ENCODE results near the gene ANKRD9. TPM values are rescaled to one million over a fixed set of nuclear protein-coding genes. Genes with fewer than 3 reads are reported as not detected.

ANKRD9 gene
- total RNA-seq, 1 experiment from 2014 or later: 29.8 TPM

- Histone ChIP-seq H3K4me1 (ENCODE audit: insufficient read depth, low read length) (no peaks in the 10 kb centered on the region), H3K27ac (ENCODE audit: insufficient read length, low read depth, low read length) (no peak overlapping the region), H2BK120ac (ENCODE audit: low read depth, low read length, poor library complexity, severe bottlenecking) (no peak overlapping the region), H4K20me1 (ENCODE audit: control insufficient read depth, insufficient read depth, insufficient read length) (no peaks in the 10 kb centered on the region), H2AK5ac (ENCODE audit: insufficient read length, low read length) (no peak overlapping the region), H3K56ac (ENCODE audit: insufficient read length, low read depth, low read length) (no peak overlapping the region), H3K79me1 (ENCODE audit: insufficient read depth, low read depth, low read length, poor library complexity, severe bottlenecking) (no peaks in the 10 kb centered on the region), H2BK12ac (ENCODE audit: insufficient read length, low read depth, low read length) (no peak overlapping the region), H3K4ac (ENCODE audit: low read depth, low read length) (no peak overlapping the region), H3K9me3 (ENCODE audit: control insufficient read depth, low read depth, low read length) (no peaks in the 10 kb centered on the region), H3K18ac (ENCODE audit: insufficient read length, low read depth, low read length) (no peak overlapping the region), H4K5ac (ENCODE audit: insufficient read length, low read depth, low read length) (no peak overlapping the region), H2BK15ac (ENCODE audit: low read depth, low read length) (no peak overlapping the region), H2BK20ac (ENCODE audit: low read depth, low read length, poor library complexity, severe bottlenecking) (no peak overlapping the region), H2BK5ac (ENCODE audit: insufficient read length, low read length) (no peak overlapping the region), H3K23me2 (ENCODE audit: insufficient read length, low read depth, low read length, poor library complexity, severe bottlenecking) (no peaks in the 10 kb centered on the region), H2AFZ (ENCODE audit: low read length) (no peak overlapping the region), H3K9ac (ENCODE audit: extremely low read depth, insufficient read length, low read length) (no peak overlapping the region), H3K14ac (ENCODE audit: insufficient read depth, low read length) (no peak overlapping the region), H4K8ac (replicated peaks; ENCODE audit: insufficient read length, low read depth, low read length) (no peak overlapping the region), H3T11ph (ENCODE audit: low read length) (no peak overlapping the region), H3K79me2 (ENCODE audit: insufficient read depth, low read length) (no peaks in the 10 kb centered on the region), H3K4me2 (ENCODE audit: insufficient read depth, insufficient read length, low read length) (no peak overlapping the region), H3K23ac (ENCODE audit: insufficient read length, low read depth, low read length) (no peak overlapping the region), H4K91ac (ENCODE audit: insufficient read length, low read depth, low read length) (no peak overlapping the region), H3K27me3 (ENCODE audit: insufficient read depth, low read length) (no peaks in the 10 kb centered on the region)
- Mint-ChIP-seq H3K4me1 (no peaks in the 10 kb centered on the region), H3K4me3 (no peak overlapping the region), H3K9me3 (no peaks in the 10 kb centered on the region), H3K27ac (peak overlapping the region in 2 of 3 experiments; percentile 76 to 85; a peak in 3 of 7 replicates), H3K36me3 (ENCODE audit: insufficient read depth in 1 of 3, low read depth in 3 of 3) (peaks cover 4 to 34% (median 18%) of the 10 kb centered on the region in 3 experiments; a peak in 6 of 7 replicates), H3K27me3 (ENCODE audit: low read depth) (no peaks in the 10 kb centered on the region)
- no peak for TF ChIP-seq CTCF (conservative IDR thresholded peaks at IDR 0.05)
- DNase-seq: no peak
- WGBS (ENCODE audit: extremely low coverage, insufficient read length, low lambda C conversion rate): no CpG with 5 or more reads among the region's 5 CpGs
Measured at GRCh38 chr14:102454711-102455110, 54.9 kb downstream of the ANKRD9 start.

Measured in H9 (cell line).